ENCODE data around the gene GJC2.

GJC2 gene

DNA sequence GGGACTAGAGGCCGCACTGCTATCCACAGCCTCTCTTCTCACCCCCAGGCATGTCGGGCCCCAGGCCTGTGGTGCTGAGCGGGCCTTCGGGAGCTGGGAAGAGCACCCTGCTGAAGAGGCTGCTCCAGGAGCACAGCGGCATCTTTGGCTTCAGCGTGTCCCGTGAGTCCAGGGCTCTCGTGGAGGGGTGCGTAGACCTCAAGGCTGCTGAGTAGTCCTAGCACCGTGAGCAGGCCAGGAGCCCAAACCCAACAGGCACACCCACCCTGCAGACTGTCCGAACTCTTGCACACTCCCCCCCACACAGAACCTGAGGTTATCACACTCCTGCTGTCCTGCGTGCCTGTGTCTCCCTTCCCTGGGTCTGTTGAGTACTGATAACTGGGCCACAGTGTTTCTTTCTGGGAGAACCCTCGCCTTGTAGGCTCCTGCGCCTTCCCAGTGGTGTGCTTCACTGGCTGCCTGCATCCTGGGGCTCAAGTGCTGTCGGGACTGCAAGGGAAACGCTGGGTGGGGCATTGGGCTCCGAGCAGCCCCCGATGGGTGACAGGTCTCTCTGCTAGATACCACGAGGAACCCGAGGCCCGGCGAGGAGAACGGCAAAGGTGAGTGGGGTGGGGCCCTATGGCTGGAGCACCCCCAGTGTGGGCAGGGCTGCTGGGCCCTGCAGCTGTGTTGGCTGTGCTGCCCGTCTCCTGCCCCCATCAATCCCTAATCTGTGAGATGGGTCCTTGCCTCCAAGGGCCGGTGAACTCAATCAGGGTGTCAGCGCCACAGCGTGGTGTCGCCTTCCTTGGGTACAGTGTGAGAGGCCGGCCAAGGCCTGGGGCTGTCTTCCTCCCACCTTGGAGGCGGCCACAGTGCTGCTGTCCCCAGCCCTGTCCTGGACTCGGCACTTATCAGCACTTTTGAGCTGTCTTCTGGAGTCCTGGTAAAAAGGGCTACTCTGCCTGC, 4.0 kb upstream of the GJC2 start:
- DNase-seq = no peak

DNA sequence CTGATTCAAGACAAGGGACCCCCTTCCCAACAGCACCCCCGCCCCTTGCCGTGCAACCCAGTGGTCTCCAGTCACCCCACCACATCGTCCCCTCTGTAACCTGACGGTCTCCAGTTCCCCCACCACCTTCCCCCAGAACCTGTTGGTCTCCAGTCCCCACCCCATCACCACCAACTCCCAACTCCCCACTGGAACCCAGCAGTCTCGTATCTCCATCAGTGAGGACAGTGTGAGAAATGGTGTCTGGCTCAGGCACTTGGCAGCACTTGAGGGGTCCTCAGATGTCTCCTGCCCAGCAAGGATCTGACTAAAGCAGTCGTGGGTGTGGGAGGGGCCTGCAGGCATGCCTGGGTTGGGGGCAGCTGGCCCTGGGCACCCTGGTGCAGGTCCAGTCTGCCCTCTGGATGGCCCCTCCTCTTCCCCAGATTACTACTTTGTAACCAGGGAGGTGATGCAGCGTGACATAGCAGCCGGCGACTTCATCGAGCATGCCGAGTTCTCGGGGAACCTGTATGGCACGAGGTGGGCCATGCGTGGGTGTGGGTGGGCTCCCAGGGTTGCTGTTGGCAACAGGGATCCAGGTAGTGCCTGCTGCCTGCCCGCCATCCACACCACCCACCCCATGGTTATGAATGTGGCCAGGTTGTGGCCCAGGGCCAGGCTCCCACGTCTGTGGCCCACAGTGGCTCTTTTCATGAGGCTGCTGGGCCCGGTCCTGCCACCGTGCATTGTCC, 3.1 kb upstream of the GJC2 start:
- DNase-seq = no peak

DNA sequence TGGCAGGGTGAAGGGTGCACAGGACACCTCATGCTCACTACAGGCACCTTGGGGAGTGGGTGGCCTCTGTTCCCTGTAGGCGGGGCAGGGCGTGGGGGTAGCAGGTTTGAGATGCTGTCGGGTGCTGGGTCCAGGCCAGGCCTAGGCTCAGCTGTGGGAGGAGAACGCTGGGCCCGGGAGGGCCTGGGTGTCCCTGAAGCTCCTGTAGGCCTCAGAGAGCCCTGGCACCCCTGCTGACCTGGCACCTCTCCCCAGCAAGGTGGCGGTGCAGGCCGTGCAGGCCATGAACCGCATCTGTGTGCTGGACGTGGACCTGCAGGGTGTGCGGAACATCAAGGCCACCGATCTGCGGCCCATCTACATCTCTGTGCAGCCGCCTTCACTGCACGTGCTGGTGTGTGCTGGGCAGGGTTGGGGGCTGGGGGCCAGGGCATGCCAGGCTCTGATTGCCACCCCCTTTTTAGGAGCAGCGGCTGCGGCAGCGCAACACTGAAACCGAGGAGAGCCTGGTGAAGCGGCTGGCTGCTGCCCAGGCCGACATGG, 2.5 kb upstream of the GJC2 start:
- no peak for DNase-seq

DNA sequence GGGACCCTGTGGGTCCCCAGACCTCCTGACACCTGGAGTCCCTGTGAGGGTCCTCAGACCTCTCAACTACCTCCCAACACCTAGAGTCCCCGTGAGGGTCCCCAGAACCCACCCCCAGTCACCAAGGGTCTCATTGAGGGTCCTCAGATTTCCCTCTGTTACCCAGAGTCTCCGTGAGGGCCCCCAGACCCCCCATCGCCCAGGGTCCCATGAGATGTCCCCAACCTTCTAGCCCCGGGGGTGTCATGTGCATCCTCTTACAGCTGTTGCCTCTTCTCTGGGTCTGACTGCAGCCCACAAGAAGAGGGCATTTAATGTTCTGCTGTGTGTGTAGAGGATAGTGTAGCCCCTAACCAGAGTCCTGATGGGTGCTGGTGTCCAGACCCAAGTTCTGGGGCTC, 2.0 kb upstream of the GJC2 start:
- DNase-seq = no peak

DNA sequence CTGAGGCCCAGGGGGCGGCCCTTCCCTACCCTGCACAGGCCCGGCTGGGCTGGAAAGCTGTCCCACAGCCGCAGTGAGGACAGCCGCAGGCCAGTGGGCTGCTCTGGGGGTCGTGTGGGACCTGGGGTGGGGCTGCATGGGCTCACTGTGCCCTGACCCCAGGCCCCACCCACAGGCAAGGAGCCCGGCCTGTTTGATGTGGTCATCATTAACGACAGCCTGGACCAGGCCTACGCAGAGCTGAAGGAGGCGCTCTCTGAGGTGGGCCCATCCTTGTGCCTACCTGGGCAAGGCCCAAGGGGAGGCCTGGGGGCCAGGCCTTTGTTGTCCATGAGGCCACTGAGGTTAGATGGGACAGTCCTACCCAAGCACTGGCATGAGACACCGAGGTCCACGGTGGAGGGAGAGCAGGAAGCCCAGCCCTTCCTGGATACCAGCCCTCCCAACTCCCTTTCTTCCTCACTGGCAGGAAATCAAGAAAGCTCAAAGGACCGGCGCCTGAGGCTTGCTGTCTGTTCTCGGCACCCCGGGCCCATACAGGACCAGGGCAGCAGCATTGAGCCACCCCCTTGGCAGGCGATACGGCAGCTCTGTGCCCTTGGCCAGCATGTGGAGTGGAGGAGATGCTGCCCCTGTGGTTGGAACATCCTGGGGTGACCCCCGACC, 1.4 kb upstream of the GJC2 start:
- no peak for DNase-seq

DNA sequence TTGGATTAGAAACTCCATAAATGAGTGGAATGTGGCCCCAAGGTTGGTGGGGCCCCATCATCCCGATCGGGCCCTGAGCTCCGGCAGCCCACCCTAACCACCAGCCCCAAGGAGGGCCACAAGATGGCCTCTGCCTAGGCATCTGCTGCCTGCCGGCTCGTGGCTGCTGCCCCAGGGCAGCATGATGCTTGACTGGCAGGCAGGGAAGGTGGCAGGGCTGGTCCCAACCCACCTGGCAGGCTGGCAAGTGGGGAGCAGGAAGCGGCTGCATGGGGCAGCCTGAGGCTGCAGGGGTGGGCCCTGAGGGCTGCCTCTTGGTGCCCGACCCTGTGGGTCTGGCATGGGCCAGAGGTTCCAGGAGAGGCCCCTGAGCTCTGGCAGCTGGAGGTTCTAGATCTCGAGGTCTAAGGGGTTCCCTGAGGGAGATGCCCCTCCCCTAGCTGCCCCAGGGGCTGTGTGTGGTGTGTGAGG, 760 bp upstream of the GJC2 start:
- DNase-seq = no peak

DNA sequence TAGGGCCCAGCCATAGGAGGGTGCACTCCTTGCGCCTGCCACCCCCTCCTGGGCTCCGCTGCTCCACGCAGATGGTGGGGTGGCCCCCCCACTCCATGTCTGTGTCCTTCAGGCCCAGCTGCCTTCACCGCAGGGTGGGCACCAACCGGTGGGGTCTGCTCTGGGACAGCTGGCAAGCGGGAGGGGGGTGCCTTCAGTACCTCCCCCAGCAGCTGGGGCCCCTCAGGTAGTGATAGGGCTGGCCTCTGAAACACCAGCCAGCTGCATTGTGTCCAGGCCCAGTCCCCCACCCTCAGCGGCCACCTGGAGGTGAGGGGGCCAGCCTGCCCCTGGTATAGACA, 360 bp downstream of the GJC2 start:
- no peak for DNase-seq

DNA sequence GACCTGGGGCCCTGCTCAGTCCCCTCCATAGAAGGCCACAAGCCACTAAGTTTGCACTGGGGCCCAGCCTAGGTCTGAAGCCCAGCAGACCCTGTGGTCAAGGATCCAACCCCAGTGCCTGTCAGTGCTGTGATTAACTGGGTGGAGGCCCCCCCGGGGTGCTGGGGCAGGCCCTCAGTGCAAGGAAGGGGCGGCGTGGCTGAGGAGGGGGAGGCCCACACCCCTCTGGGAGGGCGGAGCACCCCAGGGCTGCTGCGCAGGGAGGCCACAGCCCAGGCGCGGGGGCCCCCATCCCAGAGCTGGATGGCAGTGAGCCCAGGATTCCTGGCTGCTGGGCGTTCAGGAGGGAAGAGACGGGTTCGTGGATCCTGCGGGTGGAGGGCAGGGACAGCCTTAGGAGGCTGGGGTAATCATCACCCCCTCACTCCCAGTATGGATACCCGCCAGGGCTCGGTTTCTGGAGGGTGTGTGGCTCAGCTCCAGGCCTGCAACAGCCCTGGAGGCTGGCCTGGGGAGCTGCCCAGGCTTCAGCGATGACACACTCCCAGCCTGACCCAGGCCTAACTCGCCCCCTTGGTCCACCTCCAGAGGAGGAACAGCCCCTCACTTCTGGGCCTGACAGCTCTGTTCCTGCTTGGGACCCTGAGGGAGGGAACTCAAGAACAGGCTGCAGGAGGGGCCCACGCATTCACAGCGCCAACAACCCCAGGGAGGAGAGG, 890 bp downstream of the GJC2 start:
- DNase-seq = peak in 1 of 2 experiments; percentile 24

DNA sequence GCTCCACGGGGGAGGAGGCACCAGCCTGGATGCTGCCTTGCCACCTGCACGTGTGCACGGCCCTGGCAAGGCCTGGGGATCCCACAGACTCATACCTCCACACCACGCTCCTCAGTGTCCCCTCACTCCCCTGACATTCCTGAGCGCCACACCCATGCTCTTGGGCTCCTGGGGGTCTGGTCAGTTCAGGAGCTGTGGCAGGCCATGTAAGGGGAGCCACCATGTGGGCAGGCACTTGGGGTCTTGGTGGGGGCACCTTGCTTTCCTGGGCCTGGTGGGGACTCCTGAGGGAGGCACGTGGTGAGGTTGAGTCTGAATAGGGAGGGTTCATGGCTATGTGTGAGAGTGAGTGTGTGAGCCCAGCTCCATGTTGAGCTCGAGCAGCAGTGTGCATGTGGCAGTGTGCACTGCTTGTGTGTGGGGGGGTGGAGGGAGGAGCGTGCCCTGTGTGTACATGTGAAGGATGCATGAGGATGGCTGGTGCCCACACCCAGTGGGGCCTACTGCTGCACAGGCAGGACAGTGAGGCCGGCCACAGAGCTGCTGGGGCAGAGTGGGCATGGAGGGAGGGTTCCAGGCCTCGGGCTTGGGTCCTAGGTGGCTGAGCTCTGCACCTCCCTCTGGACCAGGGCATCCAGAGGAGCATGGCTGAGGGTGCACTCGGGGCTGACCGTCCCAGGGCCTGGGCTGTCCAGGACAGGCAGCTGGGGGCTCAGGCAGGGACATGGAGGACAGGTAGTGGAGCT, 1.6 kb downstream of the GJC2 start:
- no peak for DNase-seq

DNA sequence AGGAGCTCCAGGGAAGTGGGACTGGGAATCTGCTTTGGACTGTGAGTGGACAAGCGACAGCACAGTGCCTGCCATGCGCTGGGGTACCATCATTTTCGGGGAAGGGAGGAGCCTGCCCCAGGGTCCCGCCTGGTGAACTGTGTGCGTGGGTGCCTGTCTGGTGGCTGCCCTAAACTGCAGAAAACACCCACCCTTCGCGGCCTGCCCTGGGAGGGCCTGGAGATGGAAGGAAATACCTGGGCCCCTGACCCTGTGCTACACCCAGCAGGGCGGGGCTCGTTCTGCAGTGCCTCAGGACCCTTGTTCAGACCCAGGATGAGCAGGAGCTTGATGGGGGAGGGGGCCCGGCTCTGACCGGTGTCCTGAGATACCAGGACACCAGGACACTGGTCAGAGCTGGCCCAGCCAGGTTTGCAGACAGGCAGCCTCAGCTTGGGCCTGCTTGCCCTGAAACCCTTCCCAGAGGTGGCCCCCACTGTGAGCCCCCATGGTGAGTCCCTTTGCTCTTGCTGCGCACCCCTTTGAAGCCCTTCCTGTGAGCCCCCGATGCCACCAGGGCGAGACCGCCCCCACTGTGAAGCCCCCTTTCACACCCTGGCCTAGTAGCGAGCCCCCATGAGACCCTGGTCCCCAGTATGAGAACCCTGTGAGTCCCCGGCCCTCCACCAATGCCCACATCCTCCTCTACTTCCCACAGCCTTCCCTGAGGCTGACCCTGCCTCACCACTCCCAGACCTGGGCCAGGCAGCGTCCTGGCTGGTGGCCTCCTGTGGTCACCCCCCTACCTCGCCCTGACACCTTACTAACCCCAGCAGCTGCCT, 2.6 kb downstream of the GJC2 start:
- no peak for DNase-seq

DNA sequence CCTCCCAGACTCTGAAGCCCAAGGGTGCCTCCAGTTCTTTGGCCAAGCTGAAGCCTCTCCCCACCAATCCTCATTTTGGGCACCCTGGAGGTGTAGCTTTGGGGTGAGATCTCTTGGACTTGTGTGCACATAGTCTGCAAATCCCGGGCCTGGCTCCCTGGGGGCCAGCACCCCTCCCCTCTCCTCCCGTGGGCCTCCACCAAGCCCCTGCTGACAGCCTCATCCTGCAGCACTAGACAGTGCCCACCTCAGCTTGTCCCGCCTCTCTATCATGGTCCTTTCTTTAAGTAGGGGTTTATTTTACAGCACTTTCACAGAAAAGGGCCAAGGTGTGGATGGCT, 3.2 kb downstream of the GJC2 start:
- DNase-seq = no peak

DNA sequence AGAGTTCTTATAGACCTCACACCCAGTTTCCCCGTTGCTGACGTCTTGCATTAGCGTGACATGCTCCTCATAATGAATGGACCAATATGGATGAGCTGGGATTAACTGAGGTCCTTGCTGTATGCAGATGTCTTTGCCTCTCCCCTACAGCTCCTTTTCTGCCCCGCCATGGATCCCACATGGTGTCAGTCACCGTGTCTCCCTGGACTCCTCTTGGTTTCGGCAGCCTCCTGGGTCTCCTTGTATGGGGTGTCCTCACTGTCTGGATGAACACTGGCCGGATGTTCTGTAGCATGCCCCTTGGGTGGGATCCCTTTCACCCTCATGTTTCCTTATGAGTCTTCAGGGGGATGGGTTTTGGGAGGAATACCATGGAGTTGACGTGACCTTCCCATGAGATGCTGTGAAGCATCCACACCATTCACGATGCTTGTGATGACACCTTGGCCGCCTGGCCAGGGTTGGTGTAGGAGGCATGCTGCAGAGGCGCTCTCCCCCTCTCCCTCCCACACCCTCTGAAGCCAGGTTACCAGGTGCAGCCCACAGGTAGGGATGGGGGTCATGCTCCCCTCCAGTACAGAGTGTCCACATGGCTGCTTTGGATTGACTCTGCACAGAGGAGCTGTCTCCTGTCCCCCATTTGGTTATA, 4.4 kb downstream of the GJC2 start:
- DNase-seq = no peak

DNA sequence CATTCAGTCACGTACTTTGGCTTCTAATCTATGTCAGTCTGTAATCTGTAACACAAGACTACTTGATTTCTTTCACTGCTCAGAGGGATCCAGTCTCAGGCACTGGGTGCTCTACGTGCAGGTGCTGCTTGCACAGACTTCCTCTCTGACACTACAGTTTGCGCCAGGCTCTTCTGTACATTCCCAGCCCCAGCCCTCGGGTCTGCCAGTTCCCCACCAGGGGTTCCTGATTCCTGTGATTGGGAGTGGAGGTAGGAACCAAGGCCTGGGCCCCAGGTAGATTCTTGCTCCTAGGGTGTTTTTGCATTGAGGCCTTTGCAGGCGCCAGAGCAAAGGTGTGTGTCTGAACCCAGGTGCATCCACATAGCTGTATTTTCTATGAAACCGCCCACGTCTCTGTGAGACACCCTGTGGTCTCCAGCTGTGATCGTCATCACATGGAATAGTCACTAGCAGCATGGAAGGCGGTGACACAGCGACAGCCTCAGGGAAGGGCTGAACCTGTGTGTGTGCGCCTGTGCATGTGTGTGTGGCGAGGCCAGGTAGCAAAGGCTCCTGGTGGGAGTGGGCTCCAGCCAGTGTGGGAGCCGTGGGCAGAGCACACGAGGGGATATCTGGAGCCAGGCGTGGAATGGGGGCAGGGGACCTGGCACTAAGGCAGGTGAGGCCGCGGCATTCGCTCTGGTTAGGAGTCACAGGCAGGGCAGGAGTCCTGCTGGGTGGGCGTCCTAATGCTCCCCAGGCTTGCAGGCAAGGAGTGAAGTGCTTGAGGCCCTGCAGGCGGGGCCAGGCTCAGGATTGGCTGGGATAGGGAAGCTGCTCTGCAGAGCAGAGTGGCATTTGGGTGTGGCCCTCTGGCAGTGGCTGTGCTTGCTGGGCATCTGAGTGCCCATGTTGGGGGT, 5.2 kb downstream of the GJC2 start:
- peak in 1 of 2 experiments; percentile 43 for DNase-seq

DNA sequence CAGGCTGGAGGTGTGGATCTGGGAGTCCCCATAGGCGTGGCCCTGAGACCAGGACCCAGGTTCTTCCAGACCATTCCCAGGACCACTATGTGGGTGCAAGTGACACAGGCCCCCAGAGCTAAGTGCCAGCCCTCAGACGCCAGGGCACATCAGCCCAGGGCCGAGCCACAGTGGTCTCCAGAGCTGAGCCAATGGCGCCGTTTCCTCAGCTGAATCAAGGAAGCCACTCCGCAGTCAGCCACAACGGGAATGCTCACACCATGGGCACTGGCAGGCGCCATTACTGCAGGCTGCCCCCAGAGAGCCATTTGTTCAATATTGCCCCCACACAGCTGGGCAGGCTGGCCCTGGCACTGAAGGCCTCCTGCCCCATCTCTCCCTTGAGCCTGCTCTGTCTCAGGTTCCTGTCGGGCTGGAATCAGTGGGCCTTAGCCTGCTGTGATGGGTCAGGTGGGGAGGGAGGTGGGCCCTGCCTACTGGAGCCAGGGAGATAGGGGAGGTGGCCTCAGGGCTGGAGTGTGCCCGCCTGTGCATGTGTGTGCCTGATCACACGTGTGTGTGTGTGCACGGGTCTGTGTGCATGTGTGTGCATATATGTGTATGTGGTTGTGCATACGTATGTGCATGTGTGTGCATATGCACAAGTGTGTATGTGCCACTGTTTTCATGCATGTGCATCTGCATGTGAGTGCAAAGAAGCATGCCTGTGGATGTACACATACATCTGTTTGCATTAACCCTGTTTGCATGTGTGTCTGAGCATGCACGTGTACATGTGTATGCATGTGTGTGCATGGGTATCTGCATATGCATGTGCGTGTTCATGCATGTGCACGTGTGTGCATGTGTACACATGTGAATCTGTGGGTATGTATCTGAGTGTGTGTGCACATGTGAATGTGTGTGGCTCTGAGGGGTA, 6.1 kb downstream of the GJC2 start:
- DNase-seq = no peak

DNA sequence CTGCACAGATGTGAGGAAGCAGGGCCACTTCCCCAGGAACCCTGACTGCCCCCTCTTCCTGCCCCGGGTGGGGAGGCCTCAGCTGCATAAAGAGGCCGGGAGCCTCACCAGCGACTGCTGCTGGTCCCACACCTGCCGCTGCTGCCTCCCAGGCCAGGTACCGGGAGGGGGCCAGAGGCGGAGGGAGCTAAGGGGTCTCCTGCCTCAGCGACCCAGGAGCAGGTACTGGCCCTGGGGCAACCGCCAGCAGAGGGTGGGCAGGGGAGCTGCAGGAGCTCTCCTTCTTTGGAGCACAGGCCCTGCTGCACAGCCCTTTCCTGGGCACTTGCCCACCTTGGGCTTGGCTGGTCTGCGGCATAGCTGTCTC, 6.8 kb downstream of the GJC2 start:
- DNase-seq = no peak

DNA sequence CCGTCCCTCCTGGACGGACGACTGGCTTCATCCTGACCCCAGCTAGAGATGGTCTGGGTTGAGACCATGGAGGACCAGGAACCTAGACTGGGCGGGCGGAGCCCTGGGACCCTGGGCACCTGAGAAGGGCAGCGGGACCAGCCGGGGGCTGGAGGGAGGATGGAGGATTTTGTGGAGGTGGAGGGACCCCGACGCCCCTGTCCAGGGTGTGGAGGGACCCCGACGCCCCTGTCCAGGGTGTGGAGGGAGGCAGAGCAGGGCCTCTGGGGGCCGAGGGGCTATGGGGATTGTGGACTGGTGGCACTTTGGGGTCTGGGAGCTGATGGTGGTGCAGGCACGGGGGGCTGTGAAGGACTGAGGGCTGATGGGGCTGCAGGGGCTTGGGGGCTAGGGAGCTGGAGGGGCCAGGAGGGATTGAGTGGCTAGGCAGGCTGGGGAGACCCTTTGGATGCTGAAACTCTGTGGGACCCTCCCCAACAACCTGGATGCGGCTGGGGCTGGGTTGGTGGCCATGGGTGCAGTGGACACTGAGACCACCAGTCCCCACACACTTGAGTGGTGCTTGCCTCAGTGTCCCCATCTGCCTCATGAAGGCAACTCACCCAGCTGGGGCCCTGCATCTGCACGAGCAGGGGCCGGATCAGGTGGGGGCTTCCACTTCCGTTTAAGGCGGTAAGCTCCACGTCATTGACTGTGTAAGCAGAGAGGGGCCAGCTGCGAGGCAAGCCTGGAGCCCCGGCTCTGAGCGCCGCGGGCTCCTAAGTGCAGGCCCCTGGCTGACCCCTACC, 7.4 kb downstream of the GJC2 start:
- no peak for DNase-seq

DNA sequence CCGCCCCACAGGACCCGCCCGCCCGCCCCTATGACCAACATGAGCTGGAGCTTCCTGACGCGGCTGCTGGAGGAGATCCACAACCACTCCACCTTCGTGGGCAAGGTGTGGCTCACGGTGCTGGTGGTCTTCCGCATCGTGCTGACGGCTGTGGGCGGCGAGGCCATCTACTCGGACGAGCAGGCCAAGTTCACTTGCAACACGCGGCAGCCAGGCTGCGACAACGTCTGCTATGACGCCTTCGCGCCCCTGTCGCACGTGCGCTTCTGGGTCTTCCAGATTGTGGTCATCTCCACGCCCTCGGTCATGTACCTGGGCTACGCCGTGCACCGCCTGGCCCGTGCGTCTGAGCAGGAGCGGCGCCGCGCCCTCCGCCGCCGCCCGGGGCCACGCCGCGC, 8.0 kb downstream of the GJC2 start:
- DNase-seq = no peak
